C4-2B (cell line): ENCODE measurements around the gene TRAPPC13.

Source experiments
- H3K27ac ChIP-seq: fragments of 450-650 bp; 2 replicates; pipeline ENCODE4 v1.5.1; 2017
- CTCF ChIP-seq: fragments of 450-650 bp; conservative IDR thresholded peaks from 2 replicates; pipeline ENCODE4 v1.5.1; 2017; ENCODE audit warnings: mild to moderate bottlenecking
- ZFX ChIP-seq: fragments of 450-650 bp; IDR thresholded peaks from 2 replicates; pipeline ENCODE4 v1.6.1; 2017

Gene TRAPPC13

GRCh38 chr5:65623482-65623881 is 1.3 kb upstream of the TRAPPC13 start:
- peak overlapping the region; percentile 88 for H3K27ac ChIP-seq
- TF ChIP-seq ZFX, result no peak
- TF ChIP-seq CTCF, result no peak

- peak; percentile 71; the same call in 1 of the 2 replicates for TF ChIP-seq ZFX
- no peak for TF ChIP-seq CTCF
These were observed 729 bp upstream of the TRAPPC13 start, which contains the start of gene TRIM23 for GRCh38 chr5:65624025-65624570. Gene TRIM23, minus strand, starts transcription at chr5:65624333. Its CDS starts 59 bp downstream, at chr5:65624274.

GRCh38 chr5:65625743-65626142 is 916 bp downstream of the TRAPPC13 start:
- TF ChIP-seq ZFX (no peak), CTCF (no peak)
- no peak overlapping the region for H3K27ac ChIP-seq

More at GRCh38 chr5:65624025-65624570, 729 bp upstream of the TRAPPC13 start, which contains the start of gene TRIM23:
- peak within 1 kb of the TSS; percentile 88 for H3K27ac ChIP-seq

GRCh38 chr5:65630981-65631380 is 6.2 kb downstream of the TRAPPC13 start:
- TF ChIP-seq ZFX (no peak), CTCF (no peak)
- H3K27ac ChIP-seq, result no peak overlapping the region

- TF ChIP-seq ZFX (no peak), CTCF (no peak)
These were observed 15.4 kb downstream of the TRAPPC13 start for GRCh38 chr5:65640240-65640639.

GRCh38 chr5:65646938-65647337 is 22.1 kb downstream of the TRAPPC13 start:
- TF ChIP-seq ZFX (no peak), CTCF (no peak)

More at GRCh38 chr5:65640240-65640639, 15.4 kb downstream of the TRAPPC13 start:
- H3K27ac ChIP-seq, result no peak overlapping the region

GRCh38 chr5:65647941-65648340 is 23.1 kb downstream of the TRAPPC13 start:
- H3K27ac ChIP-seq, result no peak overlapping the region
- no peak for TF ChIP-seq ZFX
- no peak for TF ChIP-seq CTCF

More at GRCh38 chr5:65646938-65647337, 22.1 kb downstream of the TRAPPC13 start:
- no peak overlapping the region for H3K27ac ChIP-seq
